Measurements from ENCODE around the gene SNCB.
A peak's percentile ranks its signal among the peaks of the same experiment; 100 is the strongest.

SNCB gene

DNA sequence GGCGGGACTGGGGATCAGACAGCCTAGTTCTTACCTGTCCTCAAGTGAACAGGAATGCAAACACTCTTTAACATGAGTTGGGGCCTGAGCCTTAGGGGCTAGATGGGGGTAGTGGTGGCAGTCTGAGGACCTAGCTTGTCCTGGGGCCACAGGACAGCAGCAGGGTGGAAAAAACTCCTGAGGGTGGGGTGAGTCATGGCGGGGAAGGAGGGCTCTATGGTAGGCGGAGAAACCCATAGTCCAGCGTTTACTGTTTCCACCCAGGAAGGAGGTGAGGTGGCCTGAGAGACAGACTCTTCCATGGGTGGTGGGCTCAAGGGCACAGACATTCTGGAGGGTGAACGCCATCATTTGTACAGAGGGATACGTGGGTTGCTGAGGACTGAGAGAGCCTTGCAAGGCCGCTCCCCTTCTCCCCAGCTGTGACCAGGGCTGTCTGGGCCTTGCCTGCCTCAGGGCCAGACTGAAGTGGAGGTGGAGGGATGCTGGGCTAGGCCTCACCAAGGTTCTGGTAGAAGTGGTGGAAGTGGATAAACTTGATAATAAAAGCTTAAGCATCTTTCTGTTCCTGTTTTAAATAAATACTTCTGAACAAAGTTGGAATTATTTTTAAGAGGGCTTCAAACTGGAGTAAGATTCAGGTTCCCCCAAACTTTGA, 15.8 kb upstream of the SNCB start:
- Histone ChIP-seq H2AFZ (ENCODE audit: low read depth, low read length) (peak overlapping the region; percentile 24), H3K9me3 (ENCODE audit: low read length) (no peaks in the 10 kb centered on the region), H3K36me3 (ENCODE audit: insufficient read depth, low read length) (no peaks in the 10 kb centered on the region), H3K4me1 (ENCODE audit: insufficient read depth, low read length) (peaks cover 8% of the 10 kb centered on the region), H3K4me3 (ENCODE audit: low read length) (peak overlapping the region; percentile 51), H3K27me3 (ENCODE audit: insufficient read depth, low read length) (peaks cover 36% of the 10 kb centered on the region)

DNA sequence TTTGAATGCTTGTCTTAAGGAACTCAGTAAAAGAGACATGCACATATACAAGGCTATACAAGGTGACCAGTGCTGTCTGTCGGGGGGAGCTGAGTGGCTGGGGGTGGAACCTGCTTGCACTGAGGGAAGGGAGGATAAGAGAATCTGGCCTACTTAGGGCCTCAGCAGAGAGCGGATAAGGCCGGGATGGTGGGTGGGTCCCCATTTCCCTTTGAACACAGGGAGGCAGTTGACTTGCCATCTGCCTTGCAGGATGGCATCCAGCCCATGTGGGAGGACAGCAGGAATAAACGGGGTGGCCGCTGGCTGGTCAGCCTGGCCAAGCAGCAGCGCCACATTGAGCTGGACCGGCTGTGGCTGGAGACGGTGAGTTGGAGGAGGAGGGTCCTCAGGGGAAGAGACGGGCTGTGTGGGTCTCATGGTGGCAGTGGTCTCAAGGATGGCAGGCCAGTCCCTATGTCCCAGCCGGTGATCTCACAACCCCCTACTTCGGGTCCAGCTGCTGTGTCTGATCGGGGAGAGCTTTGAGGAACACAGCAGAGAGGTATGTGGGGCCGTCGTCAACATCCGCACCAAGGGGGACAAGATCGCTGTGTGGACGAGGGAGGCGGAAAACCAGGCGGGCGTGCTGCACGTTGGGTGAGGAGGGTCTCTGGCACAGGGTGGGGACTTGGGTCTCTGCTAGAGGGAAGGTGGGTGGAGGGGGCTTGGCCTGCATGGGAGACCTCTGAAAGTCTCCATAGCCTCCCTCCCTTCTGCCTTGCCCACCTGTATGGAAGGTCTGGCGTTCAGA, 14.7 kb upstream of the SNCB start:
- Histone ChIP-seq H3K4me3 (ENCODE audit: low read length) (no peak overlapping the region), H3K4me1 (ENCODE audit: insufficient read depth, low read length) (peaks cover 8% of the 10 kb centered on the region), H3K36me3 (ENCODE audit: insufficient read depth, low read length) (no peaks in the 10 kb centered on the region), H3K9me3 (ENCODE audit: low read length) (no peaks in the 10 kb centered on the region), H3K27me3 (ENCODE audit: insufficient read depth, low read length) (peaks cover 41% of the 10 kb centered on the region), H2AFZ (ENCODE audit: low read depth, low read length) (no peak overlapping the region)

DNA sequence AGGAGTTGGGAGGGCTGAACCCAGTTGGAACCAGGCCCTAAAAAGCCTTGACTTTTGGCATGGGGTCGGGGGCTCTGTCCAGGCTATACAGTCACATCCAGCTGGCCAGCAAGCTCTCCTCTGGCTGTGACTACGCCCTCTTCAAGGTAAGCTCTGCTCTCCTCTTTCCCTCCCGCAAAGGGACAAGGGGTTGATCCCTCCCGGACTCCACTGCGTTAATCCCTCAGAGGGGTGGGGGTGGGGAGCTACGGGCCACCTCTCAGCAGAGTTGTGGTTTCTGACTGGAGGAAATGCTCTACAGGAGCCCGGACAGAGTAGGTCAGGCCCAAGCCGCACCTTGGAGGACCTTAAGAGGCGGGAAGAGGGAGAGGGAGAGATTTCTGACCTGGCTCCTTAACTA, 14.0 kb upstream of the SNCB start:
- Histone ChIP-seq H2AFZ (ENCODE audit: low read depth, low read length) (no peak overlapping the region), H3K9me3 (ENCODE audit: low read length) (no peaks in the 10 kb centered on the region), H3K36me3 (ENCODE audit: insufficient read depth, low read length) (no peaks in the 10 kb centered on the region), H3K4me1 (ENCODE audit: insufficient read depth, low read length) (peaks cover 8% of the 10 kb centered on the region), H3K4me3 (ENCODE audit: low read length) (no peak overlapping the region), H3K27me3 (ENCODE audit: insufficient read depth, low read length) (peaks cover 46% of the 10 kb centered on the region)

DNA sequence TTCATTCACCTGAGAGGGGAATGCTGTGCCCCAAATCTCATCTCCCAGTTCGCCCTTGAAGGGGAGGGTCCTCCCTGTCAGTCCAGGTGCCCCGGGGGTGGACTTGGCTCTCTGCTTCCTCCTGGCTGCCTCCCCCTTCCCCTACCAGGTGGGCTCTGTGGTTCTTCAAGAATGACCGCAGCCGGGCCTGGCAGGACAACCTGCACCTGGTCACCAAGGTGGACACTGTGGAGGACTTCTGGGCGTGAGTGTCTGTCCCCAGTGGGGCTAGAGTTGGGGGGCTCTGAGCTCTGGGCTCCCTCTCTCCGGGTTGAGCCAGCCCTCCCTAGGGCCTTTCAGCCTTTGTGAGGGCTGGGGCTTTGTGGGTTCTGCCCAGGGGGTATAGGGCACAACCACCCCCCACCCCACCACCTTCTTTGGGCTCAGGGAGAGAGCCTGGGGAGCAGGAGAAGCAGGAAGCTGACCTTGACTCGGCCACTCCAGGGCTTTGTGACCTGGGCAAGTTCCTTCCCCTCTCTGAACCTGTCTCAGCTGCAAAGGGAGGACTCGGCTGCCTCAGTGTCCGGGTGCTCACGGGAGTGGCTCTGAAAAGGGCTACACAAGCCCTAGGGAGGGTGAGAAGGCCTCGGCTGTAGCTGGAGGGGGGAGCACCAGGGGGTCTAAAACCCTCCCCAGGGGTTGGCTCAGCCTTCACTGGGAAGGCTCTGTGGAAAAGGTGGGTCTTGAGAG, 13.3 kb upstream of the SNCB start:
- Histone ChIP-seq H3K36me3 (ENCODE audit: insufficient read depth, low read length) (no peaks in the 10 kb centered on the region), H2AFZ (ENCODE audit: low read depth, low read length) (no peak overlapping the region), H3K4me3 (ENCODE audit: low read length) (no peak overlapping the region), H3K4me1 (ENCODE audit: insufficient read depth, low read length) (peaks cover 6% of the 10 kb centered on the region), H3K27me3 (ENCODE audit: insufficient read depth, low read length) (peaks cover 51% of the 10 kb centered on the region), H3K9me3 (ENCODE audit: low read length) (no peaks in the 10 kb centered on the region)

DNA sequence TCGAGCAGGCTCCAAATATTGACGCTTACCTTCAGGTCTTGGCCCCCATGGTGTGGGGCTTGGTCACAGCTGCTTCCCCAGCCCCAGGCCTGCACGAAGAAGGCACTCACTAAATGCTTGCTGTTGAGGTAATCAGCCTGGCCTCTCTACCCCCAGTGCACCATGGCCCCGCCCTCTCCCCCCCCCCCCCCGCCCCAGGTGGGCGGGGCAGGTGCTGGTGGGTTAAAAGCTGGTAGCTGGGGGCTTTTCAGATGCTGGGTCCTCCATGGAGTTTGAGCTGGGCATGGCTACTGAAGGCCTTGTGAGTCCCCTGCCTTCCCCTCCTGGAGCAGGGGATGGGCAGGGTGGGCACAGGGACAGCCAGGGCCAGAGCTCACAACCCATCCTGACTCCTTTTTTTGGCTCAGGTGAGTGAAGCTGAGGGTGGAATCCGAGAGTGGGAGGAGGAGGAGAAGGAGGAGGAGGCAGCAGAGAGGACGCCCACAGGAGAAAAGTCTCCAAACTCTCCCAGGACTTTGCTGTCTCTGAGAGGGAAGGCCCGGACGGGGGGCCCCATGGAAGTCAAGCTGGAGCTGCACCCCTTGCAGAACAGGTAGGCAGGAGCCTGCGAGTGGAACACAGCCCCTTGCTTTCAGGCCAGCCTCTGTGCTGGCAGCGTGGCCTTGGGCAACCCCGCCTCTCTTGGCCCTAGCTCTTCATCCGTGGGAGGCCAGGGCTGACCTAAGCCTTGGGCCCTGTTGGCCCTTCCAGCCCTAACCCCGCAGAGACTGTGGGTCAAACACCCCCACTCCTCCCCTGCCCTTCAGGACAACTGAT, 12.5 kb upstream of the SNCB start:
- Histone ChIP-seq H2AFZ (ENCODE audit: low read depth, low read length) (no peak overlapping the region), H3K9me3 (ENCODE audit: low read length) (no peaks in the 10 kb centered on the region), H3K36me3 (ENCODE audit: insufficient read depth, low read length) (no peaks in the 10 kb centered on the region), H3K27me3 (ENCODE audit: insufficient read depth, low read length) (peaks cover 59% of the 10 kb centered on the region), H3K4me3 (ENCODE audit: low read length) (no peak overlapping the region), H3K4me1 (ENCODE audit: insufficient read depth, low read length) (no peaks in the 10 kb centered on the region)

DNA sequence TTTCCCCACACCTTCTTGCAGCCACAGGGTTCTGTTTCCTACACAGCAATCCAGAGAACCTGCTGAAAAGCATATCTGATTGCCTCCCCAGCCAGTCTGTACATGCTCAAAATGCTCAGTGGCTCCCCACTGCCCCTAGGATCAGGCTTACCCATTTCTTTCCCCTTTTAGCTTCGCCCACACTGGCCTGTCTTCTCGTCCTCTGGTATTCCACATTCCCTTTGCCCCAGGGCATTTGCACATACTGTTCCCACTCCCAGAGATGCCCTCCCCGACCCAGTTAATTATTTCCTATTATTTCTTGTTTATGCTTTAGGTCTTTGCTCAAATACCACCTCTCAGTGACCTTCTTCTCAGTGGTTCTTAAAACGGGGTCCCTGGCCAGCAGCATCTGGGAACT, 10.3 kb upstream of the SNCB start:
- H2AFZ ChIP-seq (ENCODE audit: low read depth, low read length) = no peak overlapping the region
- no peaks in the 10 kb centered on the region for H3K36me3 ChIP-seq (ENCODE audit: insufficient read depth, low read length)
- H3K4me1 ChIP-seq (ENCODE audit: insufficient read depth, low read length) = no peaks in the 10 kb centered on the region
- peaks cover 69% of the 10 kb centered on the region for H3K27me3 ChIP-seq (ENCODE audit: insufficient read depth, low read length)
- no peaks in the 10 kb centered on the region for H3K9me3 ChIP-seq (ENCODE audit: low read length)
- no peak overlapping the region for H3K4me3 ChIP-seq (ENCODE audit: low read length)

DNA sequence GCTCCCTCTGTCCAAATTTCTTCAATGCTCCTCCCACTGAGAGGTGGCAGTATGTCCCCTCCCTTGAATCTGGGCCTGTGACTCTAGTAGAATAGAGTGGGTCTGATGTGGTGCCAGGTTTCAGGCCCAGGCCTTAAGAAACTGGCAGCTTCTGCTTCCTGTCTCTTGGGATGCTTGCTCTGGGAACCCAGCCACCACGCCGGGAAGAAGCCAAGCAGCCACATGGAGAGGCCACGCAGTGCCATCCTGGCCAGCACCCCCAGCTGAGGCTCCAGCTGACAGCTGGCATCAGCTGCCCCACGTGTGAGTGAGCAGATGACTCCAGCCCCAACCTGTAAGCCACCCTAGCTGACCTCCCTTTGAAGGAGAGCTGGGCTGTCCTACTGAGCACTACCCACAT, 9.6 kb upstream of the SNCB start:
- no peak overlapping the region for H3K4me3 ChIP-seq (ENCODE audit: low read length)
- H2AFZ ChIP-seq (ENCODE audit: low read depth, low read length) = no peak overlapping the region
- H3K4me1 ChIP-seq (ENCODE audit: insufficient read depth, low read length) = no peaks in the 10 kb centered on the region
- peaks cover 69% of the 10 kb centered on the region for H3K27me3 ChIP-seq (ENCODE audit: insufficient read depth, low read length)
- no peaks in the 10 kb centered on the region for H3K36me3 ChIP-seq (ENCODE audit: insufficient read depth, low read length)
- H3K9me3 ChIP-seq (ENCODE audit: low read length) = no peaks in the 10 kb centered on the region

DNA sequence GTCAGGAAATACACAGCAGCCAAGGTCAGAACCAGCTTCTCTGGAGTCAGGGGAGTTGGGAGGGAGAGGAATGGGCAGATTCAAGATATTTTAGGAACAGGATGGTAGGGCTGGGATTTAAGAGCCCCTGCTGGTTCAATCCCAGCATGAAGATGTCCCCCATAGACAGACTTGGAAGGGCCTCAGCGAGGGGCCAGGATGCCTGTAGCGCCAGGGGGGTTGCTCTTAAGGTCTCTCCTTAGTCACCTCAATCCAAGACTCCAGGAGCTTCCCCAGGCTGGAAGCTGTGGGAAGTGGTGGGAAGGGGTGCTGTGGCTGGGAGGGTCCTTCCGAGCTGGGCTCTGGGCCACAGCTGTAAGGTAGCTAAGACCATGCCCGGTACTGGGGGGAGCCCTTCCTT, 8.9 kb upstream of the SNCB start:
- Histone ChIP-seq H3K4me3 (ENCODE audit: low read length) (no peak overlapping the region), H3K27me3 (ENCODE audit: insufficient read depth, low read length) (peaks cover 66% of the 10 kb centered on the region), H3K4me1 (ENCODE audit: insufficient read depth, low read length) (no peaks in the 10 kb centered on the region), H3K36me3 (ENCODE audit: insufficient read depth, low read length) (no peaks in the 10 kb centered on the region), H3K9me3 (ENCODE audit: low read length) (no peaks in the 10 kb centered on the region), H2AFZ (ENCODE audit: low read depth, low read length) (no peak overlapping the region)

DNA sequence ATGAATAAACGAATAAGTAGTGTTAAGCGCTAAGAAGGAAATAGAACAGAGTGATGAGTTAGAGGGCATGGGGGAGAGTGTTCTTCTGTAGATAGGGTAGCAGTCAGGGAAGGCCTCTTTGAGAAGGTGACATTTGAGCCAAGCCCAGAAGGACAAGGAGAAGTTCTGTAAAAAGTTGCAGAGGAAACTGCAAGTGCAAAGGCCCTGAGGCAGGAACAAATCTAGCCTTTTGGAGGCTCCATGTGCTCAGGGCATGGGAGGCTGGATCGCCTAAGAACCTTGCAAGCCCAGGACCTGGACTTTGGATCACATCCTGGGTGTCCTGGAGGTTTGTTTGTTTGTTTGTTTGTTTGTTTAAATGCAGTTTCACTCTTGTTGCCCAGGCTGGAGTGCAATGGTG, 8.1 kb upstream of the SNCB start:
- Histone ChIP-seq H3K27me3 (ENCODE audit: insufficient read depth, low read length) (peaks cover 63% of the 10 kb centered on the region), H3K4me3 (ENCODE audit: low read length) (no peak overlapping the region), H3K36me3 (ENCODE audit: insufficient read depth, low read length) (no peaks in the 10 kb centered on the region), H2AFZ (ENCODE audit: low read depth, low read length) (no peak overlapping the region), H3K4me1 (ENCODE audit: insufficient read depth, low read length) (no peaks in the 10 kb centered on the region), H3K9me3 (ENCODE audit: low read length) (no peaks in the 10 kb centered on the region)

DNA sequence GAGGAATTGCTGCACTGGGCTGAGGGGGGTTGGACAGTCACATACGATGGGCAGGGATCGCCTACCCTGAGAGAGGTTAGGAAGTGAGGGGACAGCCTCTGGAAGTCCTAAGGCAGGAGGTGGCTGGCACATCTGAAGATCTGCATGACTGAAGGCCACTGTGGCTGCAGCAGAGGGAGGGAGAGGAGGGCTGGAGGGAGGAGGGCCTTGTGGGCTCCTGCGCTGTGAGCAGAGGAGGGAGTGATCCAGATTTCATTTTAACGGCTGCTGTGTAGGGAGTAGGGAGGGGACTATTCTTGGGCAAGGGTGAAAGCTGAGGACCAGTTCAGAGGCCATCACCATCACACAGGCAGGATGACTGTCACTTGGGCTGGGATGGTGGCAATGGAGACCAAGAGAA, 7.2 kb upstream of the SNCB start:
- H3K36me3 ChIP-seq (ENCODE audit: insufficient read depth, low read length) = no peaks in the 10 kb centered on the region
- no peaks in the 10 kb centered on the region for H3K4me1 ChIP-seq (ENCODE audit: insufficient read depth, low read length)
- H2AFZ ChIP-seq (ENCODE audit: low read depth, low read length) = no peak overlapping the region
- H3K9me3 ChIP-seq (ENCODE audit: low read length) = no peaks in the 10 kb centered on the region
- no peak overlapping the region for H3K4me3 ChIP-seq (ENCODE audit: low read length)
- H3K27me3 ChIP-seq (ENCODE audit: insufficient read depth, low read length) = peaks cover 62% of the 10 kb centered on the region

DNA sequence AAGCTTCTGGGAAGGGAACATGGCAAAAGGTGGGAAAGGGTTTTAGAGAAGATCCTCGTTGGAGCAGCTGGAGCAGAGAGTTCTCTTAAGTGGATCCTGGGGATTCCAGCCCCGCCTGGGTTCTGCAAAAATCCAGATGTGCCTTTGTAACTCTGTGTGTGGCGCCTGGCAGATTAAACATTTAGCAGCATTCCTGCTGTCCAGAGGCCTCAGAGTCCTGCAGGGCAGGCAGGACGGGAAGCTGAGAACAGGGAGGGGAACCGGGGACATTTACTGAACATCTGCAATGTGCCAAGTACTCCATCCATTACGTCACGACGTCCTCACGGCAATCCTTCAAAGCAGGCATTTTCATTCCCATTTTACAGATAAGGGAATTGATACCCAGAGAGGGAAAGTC, 6.1 kb upstream of the SNCB start:
- Histone ChIP-seq H3K27me3 (ENCODE audit: insufficient read depth, low read length) (peaks cover 59% of the 10 kb centered on the region), H3K4me1 (ENCODE audit: insufficient read depth, low read length) (no peaks in the 10 kb centered on the region), H3K4me3 (ENCODE audit: low read length) (no peak overlapping the region), H3K9me3 (ENCODE audit: low read length) (no peaks in the 10 kb centered on the region), H3K36me3 (ENCODE audit: insufficient read depth, low read length) (no peaks in the 10 kb centered on the region), H2AFZ (ENCODE audit: low read depth, low read length) (no peak overlapping the region)

DNA sequence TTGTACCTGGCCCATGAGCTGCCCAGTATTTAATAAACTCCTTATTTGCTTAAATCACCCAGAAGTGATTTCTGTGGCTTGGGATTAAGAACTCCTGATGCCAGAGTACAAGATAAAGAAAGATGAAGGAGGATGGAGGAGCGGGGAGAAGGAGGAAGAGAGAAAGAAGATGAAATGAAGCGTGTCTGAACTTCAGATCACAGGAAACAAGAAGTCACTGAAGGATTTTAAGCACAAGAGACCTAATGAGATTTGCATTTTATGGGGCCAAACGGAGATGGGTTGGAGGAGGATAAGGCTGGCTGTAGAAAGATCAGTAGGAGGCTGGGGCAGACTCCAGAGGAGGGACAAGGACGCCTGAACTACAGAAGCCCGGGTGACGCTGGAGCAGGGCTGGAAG, 3.3 kb upstream of the SNCB start:
- Histone ChIP-seq H3K9me3 (ENCODE audit: low read length) (no peaks in the 10 kb centered on the region), H3K27me3 (ENCODE audit: insufficient read depth, low read length) (peaks cover 69% of the 10 kb centered on the region), H3K36me3 (ENCODE audit: insufficient read depth, low read length) (no peaks in the 10 kb centered on the region), H3K4me1 (ENCODE audit: insufficient read depth, low read length) (peaks cover 15% of the 10 kb centered on the region), H2AFZ (ENCODE audit: low read depth, low read length) (no peak overlapping the region), H3K4me3 (ENCODE audit: low read length) (no peak overlapping the region)

DNA sequence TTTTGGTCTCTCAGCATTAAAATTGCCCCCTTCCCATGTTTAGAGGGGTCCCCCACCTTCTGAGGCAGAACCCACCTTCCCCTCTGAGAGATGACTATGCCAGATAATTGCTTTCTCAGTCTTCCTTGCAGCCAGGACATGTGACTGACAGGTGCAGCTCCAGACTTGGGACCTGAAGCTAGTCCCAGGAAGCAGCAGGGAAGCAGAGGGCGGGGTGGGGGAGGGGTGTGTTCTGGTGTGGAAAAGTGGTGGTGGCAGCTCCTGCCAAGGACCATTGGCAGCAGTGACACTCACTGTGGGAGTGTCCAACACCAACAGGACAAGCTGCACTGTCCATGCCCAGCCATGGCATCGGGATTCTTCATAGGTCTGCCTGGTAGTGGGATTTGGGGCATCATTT, 2.4 kb upstream of the SNCB start:
- Histone ChIP-seq H3K4me3 (ENCODE audit: low read length) (no peak overlapping the region), H3K9me3 (ENCODE audit: low read length) (no peaks in the 10 kb centered on the region), H3K4me1 (ENCODE audit: insufficient read depth, low read length) (peaks cover 15% of the 10 kb centered on the region), H2AFZ (ENCODE audit: low read depth, low read length) (no peak overlapping the region), H3K27me3 (ENCODE audit: insufficient read depth, low read length) (peaks cover 69% of the 10 kb centered on the region), H3K36me3 (ENCODE audit: insufficient read depth, low read length) (no peaks in the 10 kb centered on the region)

All from neuron (in vitro differentiated cells).